SJSA1 (cell line): Measurements from ENCODE around the gene LZTS2. TPM values are rescaled to one million over a fixed set of nuclear protein-coding genes. Genes with fewer than 3 reads are reported as not detected.

ENCODE experiments used
- DNase-seq, 2 experiments: peaks; one replicate each; pipeline ENCODE4 v3.0.0-alpha.2; 2015 to 2020; ENCODE audit warnings: low spot score in 2 of 2, low read depth in 1 of 2
- H3K27ac ChIP-seq: fragments of 250-450 bp; sonication (Bioruptor Pico); 2 replicates; pipeline ENCODE4 v1.5.1; 2020; ENCODE audit warnings: mild to moderate bottlenecking, moderate library complexity
- H3K27me3 ChIP-seq: fragments of 250-450 bp; sonication (Bioruptor Pico); replicated peaks from 2 replicates; pipeline ENCODE4 v1.5.1; 2020; ENCODE audit warnings: mild to moderate bottlenecking, moderate library complexity
- H3K36me3 ChIP-seq: fragments of 250-450 bp; sonication (Bioruptor Pico); 2 replicates; pipeline ENCODE4 v1.5.1; 2020; ENCODE audit warnings: mild to moderate bottlenecking
- H3K4me1 ChIP-seq: fragments of 250-450 bp; sonication (Bioruptor Pico); replicated peaks from 2 replicates; pipeline ENCODE4 v1.6.1; 2021; ENCODE audit warnings: mild to moderate bottlenecking
- H3K4me3 ChIP-seq: fragments of 250-450 bp; sonication (Bioruptor Pico); 2 replicates; pipeline ENCODE4 v1.5.1; 2020; ENCODE audit warnings: mild to moderate bottlenecking
- H3K9me3 ChIP-seq: fragments of 250-450 bp; sonication (Bioruptor Pico); replicated peaks from 2 replicates; pipeline ENCODE4 v1.5.1; 2020; ENCODE audit warnings: mild to moderate bottlenecking
- total RNA-seq: library from RNA; depleted of rRNA; stranded (reverse); fragments of >200 nt; shearing (Covaris generic); gene quantifications from 2 replicates; pipeline ENCODE4 v1.2.3, GENCODE V29; 2014

Gene LZTS2
- total RNA-seq, 1 experiment from 2014 or later, result 70.0 TPM

GRCh38 chr10:101018600-101019439 is 19.2 kb downstream of the LZTS2 start:
- peak; percentile 73 to 90 for DNase-seq
- H3K27me3 ChIP-seq, result no peaks in the 10 kb centered on the region
- H3K36me3 ChIP-seq, result no peaks in the 10 kb centered on the region
- H3K9me3 ChIP-seq, result no peaks in the 10 kb centered on the region
- H3K27ac ChIP-seq, result no peak overlapping the region
- no peak overlapping the region for H3K4me3 ChIP-seq
- H3K4me1 ChIP-seq, result peaks cover 22% of the 10 kb centered on the region

DNA sequence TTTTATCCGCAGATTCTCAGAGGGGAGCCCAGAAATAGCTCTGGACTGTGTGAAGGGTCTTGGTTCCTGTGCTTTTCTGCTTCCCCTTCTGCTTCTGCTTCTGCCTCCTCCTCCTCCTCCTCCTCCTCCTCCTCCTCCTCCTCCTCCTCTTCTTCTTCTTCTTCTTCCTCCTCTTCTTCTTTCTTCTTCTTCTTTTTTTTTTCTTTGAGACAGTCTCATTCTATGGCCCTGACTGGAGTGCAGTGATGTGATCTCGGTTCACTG is 19.8 kb downstream of the LZTS2 start:
- no peak for DNase-seq
- Histone ChIP-seq H3K27ac (no peak overlapping the region), H3K9me3 (no peaks in the 10 kb centered on the region), H3K4me1 (peaks cover 17% of the 10 kb centered on the region), H3K36me3 (no peaks in the 10 kb centered on the region), H3K4me3 (no peak overlapping the region), H3K27me3 (no peaks in the 10 kb centered on the region)

DNA sequence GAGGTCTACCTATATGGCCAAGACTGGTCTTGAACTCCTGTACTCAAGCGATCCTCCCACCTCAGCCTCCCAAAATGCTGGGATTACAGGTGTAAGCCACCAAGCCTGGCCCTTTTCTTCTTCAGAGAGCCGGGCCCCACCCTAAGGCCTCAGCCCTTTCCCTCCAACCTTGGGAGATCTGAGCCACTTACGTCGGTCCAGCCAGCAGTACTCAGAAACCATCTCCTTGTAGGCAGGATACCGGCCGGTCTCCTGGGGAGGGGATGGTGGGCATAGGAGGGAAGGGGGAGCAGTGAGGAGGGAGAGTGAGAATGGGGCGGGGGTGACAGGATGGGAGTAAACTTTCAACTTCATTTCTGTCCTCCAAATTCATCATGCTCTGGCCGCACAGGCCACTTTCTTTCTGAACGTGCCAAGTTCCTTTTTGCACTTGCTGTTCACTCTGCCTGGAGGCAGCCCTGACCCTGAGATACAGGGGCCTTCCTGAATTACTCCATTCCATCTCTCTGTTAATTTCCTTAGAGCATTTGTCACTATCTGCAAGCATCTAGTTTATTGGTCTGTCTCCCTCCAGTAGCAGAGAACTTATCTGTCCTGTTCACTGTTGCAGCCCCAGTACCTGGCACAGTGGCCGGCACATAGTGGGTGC is 20.9 kb downstream of the LZTS2 start:
- Histone ChIP-seq H3K9me3 (no peaks in the 10 kb centered on the region), H3K4me3 (no peak overlapping the region), H3K36me3 (no peaks in the 10 kb centered on the region), H3K27ac (no peak overlapping the region), H3K4me1 (peaks cover 7% of the 10 kb centered on the region; the same call in 1 of the 2 replicates), H3K27me3 (no peaks in the 10 kb centered on the region)
- no peak for DNase-seq

DNA sequence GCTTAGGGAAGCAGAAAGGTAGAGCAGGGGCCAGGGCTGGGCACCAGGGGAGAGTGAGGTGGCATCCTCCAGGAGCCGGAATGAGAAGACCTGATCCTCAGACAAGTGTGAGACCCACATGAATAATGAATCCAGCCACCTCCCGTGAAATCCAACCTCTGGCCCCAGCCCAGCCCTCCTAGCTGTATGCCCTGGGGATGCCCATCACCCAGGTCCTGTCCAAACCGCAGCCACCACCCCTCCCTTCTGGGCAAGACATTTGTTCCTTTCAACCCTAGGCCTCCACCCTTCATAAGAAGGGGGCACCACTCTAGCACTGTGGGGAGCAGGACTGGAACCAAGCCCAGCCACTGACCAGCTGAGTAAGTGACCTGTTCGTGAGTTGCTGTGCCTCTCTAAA is 21.6 kb downstream of the LZTS2 start:
- Histone ChIP-seq H3K36me3 (no peaks in the 10 kb centered on the region), H3K9me3 (no peaks in the 10 kb centered on the region), H3K27me3 (no peaks in the 10 kb centered on the region), H3K27ac (no peak overlapping the region), H3K4me3 (no peak overlapping the region), H3K4me1 (peaks cover 7% of the 10 kb centered on the region; the same call in 1 of the 2 replicates)
- no peak for DNase-seq

- Histone ChIP-seq H3K4me3 (no peak overlapping the region), H3K36me3 (no peaks in the 10 kb centered on the region), H3K9me3 (no peaks in the 10 kb centered on the region), H3K4me1 (peaks cover 7% of the 10 kb centered on the region; the same call in 1 of the 2 replicates), H3K27me3 (no peaks in the 10 kb centered on the region), H3K27ac (no peak overlapping the region)
- no peak for DNase-seq
Measured at GRCh38 chr10:101021692-101022251, 22.2 kb downstream of the LZTS2 start.

DNA sequence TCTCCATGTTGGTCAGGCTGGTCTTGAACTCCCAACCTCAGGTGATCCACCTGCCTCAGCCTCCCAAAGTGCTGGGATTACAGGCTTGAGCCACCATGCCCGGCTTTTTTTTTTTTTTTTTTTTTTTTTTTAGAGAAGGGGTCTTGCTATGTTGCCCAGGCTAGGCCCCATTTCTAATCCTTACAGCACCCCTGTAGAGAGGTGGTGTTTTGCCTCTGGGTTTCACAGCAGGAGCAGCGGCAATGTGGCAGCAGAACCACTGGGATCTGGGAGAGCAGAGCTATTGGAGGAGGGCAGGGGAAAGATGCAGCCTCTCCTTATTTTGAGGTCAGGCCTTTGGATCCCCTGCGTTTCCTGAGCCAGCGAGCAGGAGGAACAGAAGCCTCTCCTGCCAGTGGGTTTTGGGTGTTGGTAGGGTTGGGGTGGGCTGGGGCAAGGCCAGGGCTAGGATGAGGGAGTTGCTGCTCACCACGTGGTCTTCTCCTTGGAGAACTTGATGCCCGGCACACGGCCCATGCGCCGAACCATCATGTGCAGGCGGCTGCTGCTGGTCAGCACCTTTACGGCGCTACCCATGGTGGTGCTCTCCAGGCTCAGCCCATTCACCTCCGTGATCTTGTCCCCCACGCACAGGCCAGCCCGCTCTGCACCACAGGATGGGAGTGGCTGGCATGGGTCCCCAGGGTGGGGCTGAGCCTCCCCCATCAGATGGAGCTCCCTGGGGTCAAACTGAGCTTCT is 23.5 kb downstream of the LZTS2 start:
- no peak overlapping the region for H3K27ac ChIP-seq
- no peaks in the 10 kb centered on the region for H3K27me3 ChIP-seq
- no peaks in the 10 kb centered on the region for H3K36me3 ChIP-seq
- H3K4me3 ChIP-seq, result no peak overlapping the region
- H3K9me3 ChIP-seq, result no peaks in the 10 kb centered on the region
- peaks cover 7% of the 10 kb centered on the region; the same call in 1 of the 2 replicates for H3K4me1 ChIP-seq
- no peak for DNase-seq

DNA sequence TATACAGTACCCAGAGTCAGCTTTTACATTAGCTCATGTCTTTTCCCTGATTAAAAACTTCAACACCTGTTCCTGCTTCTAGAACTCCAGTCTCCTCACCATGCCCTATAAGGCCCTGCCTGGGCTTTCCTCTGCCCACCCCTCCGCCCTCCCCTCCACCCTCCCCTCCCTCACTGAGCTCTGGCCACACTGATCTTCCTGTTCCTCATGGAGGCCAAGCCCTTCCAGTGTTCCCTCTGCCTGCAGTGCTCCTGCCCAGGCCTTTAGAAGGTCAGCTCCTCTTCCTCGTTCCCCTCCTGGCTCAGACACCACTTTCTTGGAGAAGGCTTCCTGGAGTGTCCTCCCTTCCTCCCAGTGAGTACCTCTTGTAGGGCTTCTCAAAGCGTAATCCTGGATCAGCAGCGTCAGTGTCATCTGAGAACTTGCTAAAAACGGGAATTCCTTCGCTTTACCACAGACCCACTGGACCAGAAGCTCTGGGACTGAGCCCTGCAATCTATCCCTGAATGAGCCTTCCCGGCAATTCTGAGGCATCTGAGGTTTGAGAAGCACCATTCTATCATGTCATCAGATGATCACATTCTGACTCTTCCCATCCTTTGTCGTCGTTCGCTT is 27.6 kb downstream of the LZTS2 start:
- H3K9me3 ChIP-seq, result no peaks in the 10 kb centered on the region
- no peak for DNase-seq
- H3K27me3 ChIP-seq, result no peaks in the 10 kb centered on the region
- H3K36me3 ChIP-seq, result no peaks in the 10 kb centered on the region
- peaks cover 19% of the 10 kb centered on the region for H3K4me1 ChIP-seq
- H3K4me3 ChIP-seq, result no peak overlapping the region
- H3K27ac ChIP-seq, result no peak overlapping the region

DNA sequence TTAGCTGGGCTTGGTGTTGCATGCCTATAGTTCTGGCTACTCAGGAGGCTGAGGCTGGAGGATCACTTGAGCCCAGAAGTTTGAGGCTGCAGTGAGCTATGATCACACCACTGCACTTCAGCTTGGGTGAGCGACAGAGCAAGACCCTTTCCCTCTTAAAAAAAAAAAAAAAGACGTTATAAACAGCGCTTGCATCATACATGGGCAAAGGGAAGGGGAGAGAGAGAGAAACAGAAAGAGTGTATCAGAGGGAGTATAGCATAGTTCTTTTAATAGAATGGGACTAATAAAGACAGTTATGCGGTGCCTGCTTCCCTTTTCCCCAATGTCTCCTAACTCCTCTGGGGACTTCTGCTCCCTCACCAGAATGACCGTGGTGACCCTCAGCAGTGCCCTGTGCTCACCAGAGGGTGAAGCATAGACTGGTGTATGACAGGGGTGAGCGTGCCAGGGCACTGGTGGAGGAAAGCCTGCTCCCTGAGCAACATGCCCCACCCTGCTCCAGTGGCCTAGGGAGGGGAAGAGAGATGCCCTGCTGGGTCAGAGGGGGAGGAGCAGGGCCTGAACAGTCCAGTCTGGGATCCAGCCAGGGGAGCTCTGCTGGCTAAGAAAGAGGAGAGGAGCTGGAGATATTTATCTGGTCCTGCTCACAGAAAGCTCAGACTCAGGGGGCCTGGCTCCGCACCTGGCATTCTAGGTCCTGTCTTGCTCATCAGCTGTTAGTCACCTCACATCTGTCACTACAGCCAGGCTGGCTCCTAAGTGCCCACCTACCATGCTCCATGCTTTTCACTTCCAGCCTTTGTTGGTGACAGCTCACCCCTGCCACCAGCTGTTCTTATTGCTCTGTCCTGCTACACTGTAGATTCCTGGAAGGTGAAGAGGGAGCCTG is 29.1 kb downstream of the LZTS2 start:
- H3K36me3 ChIP-seq, result no peaks in the 10 kb centered on the region
- peaks cover 34% of the 10 kb centered on the region for H3K4me1 ChIP-seq
- no peaks in the 10 kb centered on the region for H3K9me3 ChIP-seq
- H3K27ac ChIP-seq, result no peak overlapping the region
- DNase-seq, result no peak
- no peak overlapping the region for H3K4me3 ChIP-seq
- no peaks in the 10 kb centered on the region for H3K27me3 ChIP-seq

GRCh38 chr10:101029520-101030295 is 30.1 kb downstream of the LZTS2 start:
- no peak overlapping the region for H3K4me3 ChIP-seq
- H3K27ac ChIP-seq, result no peak overlapping the region
- peaks cover 34% of the 10 kb centered on the region for H3K4me1 ChIP-seq
- no peaks in the 10 kb centered on the region for H3K27me3 ChIP-seq
- H3K9me3 ChIP-seq, result no peaks in the 10 kb centered on the region
- H3K36me3 ChIP-seq, result peaks cover 1% of the 10 kb centered on the region
- no peak for DNase-seq

DNA sequence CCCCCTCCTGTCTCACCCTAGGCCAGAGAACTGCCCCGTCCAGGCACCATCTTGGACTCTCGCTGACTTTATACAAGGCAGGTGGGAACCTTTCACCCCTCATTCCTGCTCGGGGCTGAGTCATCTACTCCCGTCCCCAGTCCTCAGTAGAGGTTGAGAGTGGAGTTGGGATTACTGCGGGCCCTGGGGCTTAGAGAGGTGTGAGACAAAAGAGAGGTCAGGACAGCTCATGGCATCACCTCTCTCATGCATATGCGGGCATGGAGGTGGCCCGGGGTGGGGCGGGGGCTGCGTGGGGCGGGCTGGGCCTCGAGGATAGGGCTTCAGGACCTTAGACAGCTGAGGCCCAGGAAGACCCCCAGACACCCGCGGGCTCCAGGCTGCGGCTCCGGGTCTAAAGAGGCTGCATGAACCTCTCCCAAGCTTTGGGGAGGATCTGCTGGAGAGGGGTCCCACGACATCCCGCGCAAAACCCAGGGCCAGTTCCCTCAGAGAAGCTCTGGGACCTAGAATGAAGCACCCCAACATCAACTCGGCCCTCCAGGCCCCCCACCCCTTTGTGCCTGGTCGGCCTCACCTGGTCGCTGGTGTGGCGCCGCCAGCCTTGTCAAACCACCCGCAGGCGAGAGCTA is 31.0 kb downstream of the LZTS2 start:
- H3K27ac ChIP-seq, result no peak overlapping the region
- DNase-seq, result no peak
- no peaks in the 10 kb centered on the region for H3K9me3 ChIP-seq
- H3K4me3 ChIP-seq, result peak overlapping the region; percentile 51
- H3K27me3 ChIP-seq, result no peaks in the 10 kb centered on the region
- peaks cover 10% of the 10 kb centered on the region for H3K36me3 ChIP-seq
- peaks cover 34% of the 10 kb centered on the region for H3K4me1 ChIP-seq

DNA sequence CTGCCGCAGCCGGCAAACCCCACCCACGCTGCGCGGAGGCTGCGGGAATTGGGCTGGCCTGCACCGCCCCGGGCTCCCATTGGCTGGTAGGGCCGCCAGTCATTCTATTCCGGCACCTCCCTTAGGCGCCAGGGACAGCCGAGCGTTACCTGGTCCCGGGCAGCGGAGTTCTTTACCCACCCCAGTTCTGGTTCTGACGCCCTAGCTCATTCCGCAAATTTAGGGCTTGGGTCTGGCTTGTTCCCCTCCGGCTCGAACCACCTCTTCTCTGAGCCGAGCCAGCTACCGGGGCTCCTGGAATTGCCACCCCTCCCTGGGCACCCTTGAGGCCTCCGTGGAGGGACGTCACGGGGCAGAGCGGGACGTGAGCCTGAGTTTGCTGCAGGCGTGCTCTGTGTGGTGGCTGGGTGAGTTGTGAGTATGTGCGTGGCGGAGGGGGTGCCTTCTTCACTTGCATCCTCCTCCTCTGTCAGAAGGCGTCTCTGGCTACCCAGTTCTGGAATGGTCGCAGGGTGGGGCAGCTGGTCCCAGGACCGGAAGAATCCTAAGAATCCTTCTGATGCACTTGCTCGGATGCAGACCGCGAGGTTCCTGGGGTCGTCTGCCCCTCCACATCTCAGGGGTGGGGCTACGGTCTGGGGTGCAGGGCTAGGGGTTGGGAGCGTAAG is 31.7 kb downstream of the LZTS2 start, which contains the start of the genes PDZD7 and SFXN3:
PDZD7 (minus strand) TSS at position 2 of the 668 bp plus-strand sequence. CDS start 910 bp downstream, outside the sequence.
SFXN3 (plus strand) TSS at position 107 of the 668 bp plus-strand sequence. CDS start 3,461 bp downstream, outside the sequence.
- no peaks in the 10 kb centered on the region for H3K27me3 ChIP-seq
- no peaks in the 10 kb centered on the region for H3K9me3 ChIP-seq
- DNase-seq, result peak; percentile 88 to 96
- peaks cover 17% of the 10 kb centered on the region for H3K36me3 ChIP-seq
- H3K27ac ChIP-seq, result peak within 1 kb of the TSS; percentile 87
- H3K4me3 ChIP-seq, result peak within 1 kb of the TSS; percentile 51
- H3K4me1 ChIP-seq, result peaks cover 34% of the 10 kb centered on the region
